Measurements from ENCODE around the gene ZNF32. TPM values are rescaled to one million over a fixed set of nuclear protein-coding genes. Genes with fewer than 3 reads are reported as not detected.

ZNF32 gene
- total and polyA plus RNA-seq, 2 of the 8 experiments (the other 6 are each of a cell fraction or from before 2014, with no cell fraction given) = 17.2 to 22.5 TPM

- H2BK15ac ChIP-seq (ENCODE audit: low read length) = no peak overlapping the region
- H3K23me2 ChIP-seq (ENCODE audit: low read depth, low read length) = no peaks in the 10 kb centered on the region
- no peak overlapping the region for H3K27ac ChIP-seq (ENCODE audit: low read depth, low read length)
- no peak overlapping the region for H2BK12ac ChIP-seq (ENCODE audit: low read depth, low read length)
- no peaks in the 10 kb centered on the region; a peak in 1 of 7 replicates for H3K27me3 ChIP-seq (replicated peaks in 1 of 4; ENCODE audit: control insufficient read depth in 3 of 4, extremely low read depth in 1 of 4, insufficient read depth in 3 of 4, low read length in 3 of 4)
- H3K4ac ChIP-seq (replicated peaks; ENCODE audit: insufficient read length, low read depth, low read length) = no peak overlapping the region
- ChIA-PET POLR2A (ENCODE audit: partially characterized antibody) (interaction anchor here (0.9 kb wide), 1 partner anchor 17 kb away, joined by 4 read pairs; no protein-coding TSS in a partner anchor), CTCF (ENCODE audit: partially characterized antibody) (no interaction called here)
- H3K9me3 ChIP-seq (ENCODE audit: insufficient read depth in 2 of 2, low read depth in 1 of 2, low read length in 1 of 2) = peaks cover 42 to 49% of the 10 kb centered on the region in 2 experiments
- H3K36me3 ChIP-seq (ENCODE audit: control insufficient read depth in 2 of 4, insufficient read depth in 4 of 4, low read length in 3 of 4) = no peaks in the 10 kb centered on the region
- H3K14ac ChIP-seq (ENCODE audit: insufficient read length) = no peak overlapping the region
- TF ChIP-seq GABPA (IDR thresholded peaks at IDR 0.05; ENCODE audit: borderline replicate concordance, insufficient read depth, low read length) = no peak
- no peak for TF ChIP-seq ZNF274 (IDR thresholded peaks at IDR 0.05; ENCODE audit: borderline replicate concordance, extremely low read depth, low read length)
- no peak for TF ChIP-seq BRCA1 (IDR thresholded peaks at IDR 0.05; ENCODE audit: low read depth, low read length)
- no peak for TF ChIP-seq EP300 (IDR thresholded peaks at IDR 0.05; ENCODE audit: borderline replicate concordance in 1 of 2, low read depth in 2 of 2, low read length in 2 of 2)
- no peak for TF ChIP-seq POLR2A (IDR thresholded peaks at IDR 0.05; ENCODE audit: control extremely low read depth in 1 of 2, low read depth in 2 of 2, low read length in 2 of 2)
- H4K20me1 ChIP-seq (replicated peaks in 1 of 2; ENCODE audit: control insufficient read depth in 1 of 2, insufficient read depth in 2 of 2, low read length in 2 of 2) = no peaks in the 10 kb centered on the region
- H2AFZ ChIP-seq (ENCODE audit: low read length) = no peak overlapping the region
- H3K23ac ChIP-seq (ENCODE audit: insufficient read length) = no peak overlapping the region
- no peaks in the 10 kb centered on the region for H3K4me1 ChIP-seq (replicated peaks in 1 of 4; ENCODE audit: control insufficient read depth in 3 of 4, insufficient read depth in 4 of 4, low read length in 3 of 4)
- no peak overlapping the region for H2BK20ac ChIP-seq (ENCODE audit: low read length)
- no peak overlapping the region for H3K4me2 ChIP-seq (ENCODE audit: insufficient read depth in 1 of 2, low read depth in 2 of 2, low read length in 2 of 2)
- H3K79me1 ChIP-seq (ENCODE audit: low read depth, low read length) = no peaks in the 10 kb centered on the region
- H3K4me3 ChIP-seq (ENCODE audit: extremely low read depth in 1 of 4, insufficient read depth in 2 of 4, low read depth in 3 of 4, low read length in 4 of 4) = no peak overlapping the region
- WGBS, 2 experiments (ENCODE audit: extremely low coverage in 1 of 2, insufficient coverage in 1 of 2, insufficient read length in 1 of 2, insufficient replicate concordance in 2 of 2, low coverage in 1 of 2, low lambda C conversion rate in 2 of 2, missing lambda C conversion rate in 1 of 2) = 83% methylated on average over 7 of the region's 7 CpGs; no CpG with 5 or more reads in 1 of the 2 experiments
- no peak overlapping the region for H2AK5ac ChIP-seq (ENCODE audit: low read depth, low read length)
- no peak overlapping the region for H2BK5ac ChIP-seq (ENCODE audit: low read depth, low read length)
- no peak overlapping the region for H4K8ac ChIP-seq (ENCODE audit: extremely low read depth, insufficient read depth, low read length)
- FAIRE-seq = no peak
- H4K91ac ChIP-seq (replicated peaks; ENCODE audit: insufficient read length, low read length) = no peak overlapping the region
- DNase-seq (ENCODE audit: low read depth in 1 of 2, low spot score in 2 of 2) = no peak
- H4K5ac ChIP-seq (ENCODE audit: insufficient read length, low read depth, low read length) = no peak overlapping the region
- H3K79me2 ChIP-seq (ENCODE audit: control insufficient read depth in 1 of 2, insufficient read depth in 2 of 2, low read length in 2 of 2) = no peaks in the 10 kb centered on the region
- H2BK120ac ChIP-seq (replicated peaks; ENCODE audit: low read depth, low read length) = no peak overlapping the region
- no peak overlapping the region for H3K56ac ChIP-seq (replicated peaks; ENCODE audit: insufficient read length, low read depth, low read length)
- H3K18ac ChIP-seq (ENCODE audit: extremely low read depth, low read length) = no peak overlapping the region
- H3K9ac ChIP-seq (replicated peaks in 1 of 4; ENCODE audit: extremely low read depth in 1 of 4, low read depth in 3 of 4, low read length in 3 of 4) = no peak overlapping the region
These were observed 52.9 kb downstream of the ZNF32 start for GRCh38 chr10:43595739-43596298.
